ENCODE data around the gene TMEM212. TPM values are rescaled to one million over a fixed set of nuclear protein-coding genes. Genes with fewer than 3 reads are reported as not detected.

Gene TMEM212
- polyA plus RNA-seq (ENCODE audit: insufficient read length) = 0.11 TPM

- DNase-seq (ENCODE audit: low read depth) = no peak
Observed at GRCh38 chr3:171842864-171843518, at the start of gene TMEM212. TSS of gene TMEM212 (plus strand) at chr3:171843349. CDS start at chr3:171843384, 35 bp downstream.

DNA sequence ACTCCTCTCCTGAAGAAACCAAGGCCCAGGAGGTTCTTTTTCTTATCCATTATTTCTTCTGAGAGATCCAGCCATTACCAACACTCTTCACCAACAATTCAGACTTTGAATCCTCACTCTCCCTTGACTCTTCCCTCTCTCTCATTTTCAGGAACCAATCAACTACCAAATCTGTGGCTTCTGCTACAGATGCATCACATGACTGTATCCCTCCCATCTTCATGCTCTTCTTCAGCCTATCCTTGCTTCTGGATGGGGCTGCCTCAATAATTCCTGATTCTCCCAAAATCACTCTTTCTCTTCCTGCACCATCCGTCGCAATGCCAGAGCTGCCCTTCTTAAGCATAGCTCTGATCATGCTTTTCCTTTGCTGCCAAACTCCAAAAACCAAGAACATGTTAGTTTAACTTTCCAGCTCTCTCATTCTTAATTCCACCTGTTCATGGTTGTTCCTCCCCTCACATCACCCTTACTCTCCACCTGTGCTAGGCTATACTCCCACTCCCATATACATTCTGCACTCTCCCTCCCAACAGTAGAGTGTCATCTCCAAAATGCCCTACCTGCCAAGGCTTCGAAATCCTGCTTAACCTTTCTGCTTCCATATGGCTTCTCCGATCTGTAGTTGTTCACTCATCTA is 46.4 kb upstream of the TMEM212 start:
- DNase-seq (ENCODE audit: low read depth) = no peak

DNA sequence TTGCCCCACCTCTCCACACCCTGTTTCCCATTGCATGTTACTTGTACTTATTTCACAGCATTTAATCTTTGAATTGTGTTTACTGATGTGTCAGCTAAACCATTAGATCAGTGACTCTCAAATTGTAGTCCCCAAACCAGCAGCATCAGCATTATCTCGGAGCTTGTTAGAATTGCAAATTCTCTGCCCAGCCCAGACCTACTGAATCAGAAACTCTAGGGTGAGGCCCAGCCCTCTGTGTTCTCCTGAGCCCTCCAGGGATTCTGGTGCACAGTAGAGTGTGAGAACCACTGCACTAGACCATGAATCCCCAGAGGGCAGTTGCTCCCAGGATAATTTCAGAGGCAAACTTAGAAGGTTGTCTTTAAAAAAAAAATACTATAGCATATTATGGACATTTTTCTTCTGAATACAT is 45.9 kb upstream of the TMEM212 start:
- no peak for DNase-seq (ENCODE audit: low read depth)

DNA sequence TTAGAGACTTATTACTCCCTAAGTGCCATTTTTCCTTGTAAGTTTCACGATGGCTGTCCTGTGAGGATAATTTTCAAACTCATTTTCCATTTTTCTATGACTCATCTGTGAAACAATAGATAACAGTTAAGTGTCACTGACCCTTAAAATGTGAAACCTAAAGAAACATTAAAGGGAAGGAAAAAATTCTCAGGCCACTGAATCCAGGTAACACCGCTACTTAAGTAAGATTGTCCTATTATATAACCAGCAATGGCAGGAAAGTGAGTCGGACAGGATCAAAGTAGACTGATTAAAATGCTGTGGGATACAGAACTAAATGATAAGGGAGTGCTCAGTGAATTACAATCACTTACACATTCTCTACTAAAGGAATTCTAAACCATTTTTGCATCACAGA is 45.3 kb upstream of the TMEM212 start:
- DNase-seq (ENCODE audit: low read depth) = no peak

- no peak for DNase-seq (ENCODE audit: low read depth)
Observed at GRCh38 chr3:171799501-171799900, 43.6 kb upstream of the TMEM212 start.

GRCh38 chr3:171801738-171802589 is 41.2 kb upstream of the TMEM212 start:
- DNase-seq (ENCODE audit: low read depth) = no peak

DNA sequence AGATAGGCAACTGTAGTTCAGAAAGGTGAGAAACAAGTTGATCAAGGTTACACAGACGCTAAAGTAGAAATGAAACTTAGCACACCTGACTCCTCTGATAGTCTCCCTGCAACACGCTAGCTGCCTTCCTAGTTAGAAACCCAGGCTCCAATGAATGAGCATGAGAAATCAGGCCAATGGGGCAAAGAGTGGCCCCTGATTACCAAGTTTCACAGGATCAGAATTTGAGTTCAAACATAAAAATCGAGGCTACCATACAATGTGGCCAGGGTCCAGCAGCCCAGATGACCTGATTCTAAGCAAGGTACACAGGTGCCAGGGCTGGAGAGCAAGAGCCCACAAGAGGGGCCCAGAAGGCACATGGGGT is 40.6 kb upstream of the TMEM212 start:
- DNase-seq (ENCODE audit: low read depth) = no peak

DNA sequence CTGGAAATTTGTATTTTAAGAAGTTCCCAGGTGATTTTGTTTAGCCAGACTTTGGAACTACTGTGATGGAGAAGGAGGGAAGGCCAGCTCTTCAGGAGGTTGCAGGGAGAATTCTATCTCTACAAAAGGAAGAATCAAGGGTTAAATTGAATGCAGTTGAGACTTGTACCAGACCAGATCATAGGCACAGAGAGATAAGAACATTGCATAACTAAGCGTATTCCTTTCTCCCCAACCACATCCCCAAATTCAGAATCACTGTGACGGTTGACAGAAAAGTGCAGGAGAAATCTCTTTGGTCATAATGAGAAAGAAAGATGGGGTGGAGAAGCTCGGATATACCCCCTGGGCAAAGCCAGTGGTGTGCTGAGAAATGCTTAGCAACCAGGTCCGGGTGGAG is 40.1 kb upstream of the TMEM212 start:
- no peak for DNase-seq (ENCODE audit: low read depth)

GRCh38 chr3:171804618-171805389 is 38.3 kb upstream of the TMEM212 start:
- DNase-seq (ENCODE audit: low read depth) = no peak

DNA sequence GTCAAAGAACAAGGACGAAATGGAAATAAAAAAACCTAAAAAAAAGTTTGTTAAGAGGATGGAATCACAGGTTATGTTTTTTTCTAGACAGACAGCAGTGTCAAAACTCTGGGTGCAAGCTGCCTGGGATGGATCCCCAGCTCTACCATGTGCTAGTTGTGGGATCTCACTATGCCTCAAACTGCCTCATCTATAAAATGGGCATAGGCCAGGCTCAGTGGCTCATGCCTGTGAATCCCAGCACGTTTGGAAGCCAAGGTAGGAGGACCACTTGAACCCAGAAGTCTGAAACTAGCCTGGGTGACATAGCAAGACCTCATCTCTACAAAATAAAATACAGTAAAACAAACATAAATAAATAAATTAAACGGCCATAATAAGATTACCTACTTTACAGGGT is 37.5 kb upstream of the TMEM212 start:
- no peak for DNase-seq (ENCODE audit: low read depth)

GRCh38 chr3:171806200-171807128 is 36.7 kb upstream of the TMEM212 start:
- no peak for DNase-seq (ENCODE audit: low read depth)

- no peak for DNase-seq (ENCODE audit: low read depth)
Observed at GRCh38 chr3:171807129-171807675, 35.9 kb upstream of the TMEM212 start.

GRCh38 chr3:171807806-171808205 is 35.3 kb upstream of the TMEM212 start:
- DNase-seq (ENCODE audit: low read depth) = no peak

GRCh38 chr3:171809611-171809860 is 33.6 kb upstream of the TMEM212 start:
- no peak for DNase-seq (ENCODE audit: low read depth)

- no peak for DNase-seq (ENCODE audit: low read depth)
Observed at GRCh38 chr3:171809861-171810628, 33.1 kb upstream of the TMEM212 start, which contains the start of gene PLD1. TSS of gene PLD1 (minus strand) at chr3:171810483. CDS start at chr3:171738051, 72,432 bp downstream.

DNA sequence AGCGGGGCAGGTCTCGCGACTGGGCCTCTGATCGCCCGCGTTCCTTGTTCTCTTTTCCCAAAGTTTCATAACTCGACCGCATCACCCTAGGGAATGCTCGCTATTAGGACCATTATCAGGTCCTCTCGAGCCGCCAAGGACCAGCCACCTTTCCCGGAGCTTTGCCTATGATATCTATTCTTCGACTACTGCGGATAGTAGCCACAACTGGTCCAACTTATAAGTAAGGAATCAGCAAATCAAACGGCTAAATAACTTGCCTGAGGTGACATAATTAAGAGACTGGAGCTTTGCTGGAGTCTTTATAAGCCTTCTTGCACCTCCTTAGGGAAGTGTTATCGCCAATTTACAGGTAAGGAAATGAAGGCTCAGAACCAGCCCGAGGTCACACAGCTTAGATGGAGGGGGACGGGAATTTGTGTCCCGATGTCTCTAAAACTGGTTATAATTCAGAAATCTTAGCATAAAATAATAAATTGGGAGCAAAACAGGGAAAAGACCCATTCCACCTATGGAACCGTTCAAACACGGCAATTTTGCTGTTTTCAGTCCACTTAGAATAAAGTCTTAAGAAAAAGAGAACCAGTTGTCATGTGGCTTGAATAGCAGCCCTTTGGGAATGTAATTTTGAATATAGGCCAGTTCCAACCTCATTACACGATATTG is 32.4 kb upstream of the TMEM212 start:
- peak; percentile 87 for DNase-seq (ENCODE audit: low read depth)

GRCh38 chr3:171811295-171811912 is 31.7 kb upstream of the TMEM212 start:
- peak; percentile 75 for DNase-seq (ENCODE audit: low read depth)

- no peak for DNase-seq (ENCODE audit: low read depth)
Observed at GRCh38 chr3:171811913-171812335, 31.2 kb upstream of the TMEM212 start.

DNA sequence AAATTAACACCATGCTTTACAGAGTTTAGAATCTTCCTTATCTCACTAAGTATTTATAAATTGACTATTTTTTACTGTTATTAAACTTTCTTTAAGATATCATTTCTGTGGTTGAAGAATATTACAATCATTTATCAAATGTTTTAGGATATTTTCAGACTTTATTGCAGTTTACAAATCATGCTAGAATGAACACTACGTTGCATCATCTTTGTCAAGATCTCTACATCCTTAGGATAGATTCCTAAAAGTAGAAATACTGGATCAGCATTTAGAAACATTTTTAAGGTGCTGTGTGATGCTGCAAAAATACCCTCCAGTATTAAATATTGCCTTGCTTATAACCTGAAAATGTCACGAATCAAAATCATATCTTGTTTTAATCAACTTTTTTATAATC is 30.3 kb upstream of the TMEM212 start:
- DNase-seq (ENCODE audit: low read depth) = no peak

Data from forelimb muscle (tissue), 1 donor.